G401 (cell line): ENCODE measurements around the gene KIAA0586. TPM values are rescaled to one million over a fixed set of nuclear protein-coding genes. Genes with fewer than 3 reads are reported as not detected.

Source experiments
- DNase-seq: peaks from one replicate; pipeline ENCODE4 v3.0.0-alpha.2; 2015; ENCODE audit warnings: low spot score
- in situ Hi-C: cut with HindIII; loops from 2 replicates; pipeline ENCODE4 v1.10.0; 2016; ENCODE audit warnings: low sequenced_read_pairs, mixed read lengths
- total RNA-seq: library from RNA; depleted of rRNA; stranded (reverse); fragments of >200 nt; shearing (Covaris generic); gene quantifications from 2 replicates; pipeline ENCODE4 v1.2.3, GENCODE V29; 2014

Gene KIAA0586
- total RNA-seq, 1 experiment from 2014 or later, result 16.6 TPM

DNA sequence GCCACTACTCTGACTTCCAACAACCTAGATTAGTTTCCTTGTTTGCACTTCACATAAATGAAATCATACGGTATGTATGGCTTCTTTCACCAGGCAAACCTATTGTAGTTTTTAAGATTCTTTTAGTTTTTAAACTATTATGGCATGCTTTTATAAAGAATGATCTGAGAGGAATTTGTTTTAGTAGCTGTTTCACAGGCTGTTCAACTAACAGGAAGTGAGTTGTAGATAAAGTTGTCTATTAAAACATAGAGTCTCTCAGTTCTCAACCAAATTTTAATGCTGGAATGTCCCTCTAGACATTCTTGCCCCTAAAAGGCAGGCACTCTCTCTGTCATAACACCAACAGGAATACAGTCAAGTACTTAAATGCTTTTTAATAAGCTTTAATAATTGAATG is 107.5 kb downstream of the KIAA0586 start:
- in situ Hi-C loops, result no loop called here
- DNase-seq, result no peak

DNA sequence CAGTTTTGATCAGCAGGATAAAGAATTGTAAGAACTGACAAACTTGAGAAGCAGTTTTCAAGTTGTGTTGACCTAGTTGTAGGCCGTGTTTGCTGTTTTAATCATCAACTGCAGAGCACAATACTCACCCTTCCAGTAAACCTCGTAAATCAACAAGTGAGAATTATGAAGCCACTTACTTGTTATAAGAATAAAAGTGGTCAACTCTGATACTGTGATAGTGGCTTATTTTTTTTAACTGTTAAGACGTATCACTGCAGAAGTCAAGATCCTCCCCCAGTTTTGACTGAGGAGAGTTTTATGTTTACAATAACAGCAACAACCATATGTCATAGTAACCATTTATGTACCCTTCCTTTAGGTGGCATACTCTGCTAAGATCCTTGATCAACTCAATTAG is 109.5 kb downstream of the KIAA0586 start:
- in situ Hi-C loops, result no loop called here
- DNase-seq, result no peak

DNA sequence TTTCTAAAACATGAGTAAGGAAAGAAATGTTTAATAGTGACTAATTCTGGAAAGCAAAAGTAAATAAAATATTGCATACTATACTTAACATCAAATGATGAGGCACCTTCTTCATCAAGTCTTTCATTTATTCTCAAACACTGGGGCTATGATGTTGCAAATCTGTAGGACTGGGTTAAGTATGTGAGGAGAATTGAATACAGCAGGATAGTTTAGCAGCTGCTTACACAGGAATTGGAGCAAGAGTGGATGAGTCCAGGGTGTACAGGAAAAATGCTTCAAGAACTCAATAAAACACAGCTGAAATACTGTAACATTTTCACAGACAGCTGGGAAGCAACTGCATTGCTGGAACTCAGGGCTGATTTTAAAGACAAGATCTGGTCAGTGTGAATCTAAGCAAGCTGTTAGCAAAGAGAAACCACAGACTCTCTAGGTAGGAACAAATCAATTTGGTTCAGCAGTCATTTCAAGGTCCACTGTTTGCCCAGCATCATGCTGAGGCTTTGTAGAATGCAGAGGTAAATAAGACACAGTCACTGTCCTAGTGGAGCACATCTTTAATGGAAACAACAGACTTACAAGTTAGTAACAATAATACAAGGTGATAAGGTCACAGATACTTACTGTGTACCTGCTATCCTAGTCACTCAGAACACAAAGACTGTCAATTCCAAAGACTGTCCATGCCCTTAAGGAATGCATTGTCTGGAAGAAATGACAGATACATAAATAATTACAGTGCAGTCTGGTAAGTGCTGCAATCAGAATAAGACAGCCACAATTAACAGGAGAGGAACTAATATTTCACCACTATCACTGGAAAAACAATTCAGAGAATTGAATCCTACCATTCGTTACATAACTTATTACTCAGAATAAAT is 113.5 kb downstream of the KIAA0586 start:
- in situ Hi-C loops, result no loop called here
- DNase-seq, result no peak

DNA sequence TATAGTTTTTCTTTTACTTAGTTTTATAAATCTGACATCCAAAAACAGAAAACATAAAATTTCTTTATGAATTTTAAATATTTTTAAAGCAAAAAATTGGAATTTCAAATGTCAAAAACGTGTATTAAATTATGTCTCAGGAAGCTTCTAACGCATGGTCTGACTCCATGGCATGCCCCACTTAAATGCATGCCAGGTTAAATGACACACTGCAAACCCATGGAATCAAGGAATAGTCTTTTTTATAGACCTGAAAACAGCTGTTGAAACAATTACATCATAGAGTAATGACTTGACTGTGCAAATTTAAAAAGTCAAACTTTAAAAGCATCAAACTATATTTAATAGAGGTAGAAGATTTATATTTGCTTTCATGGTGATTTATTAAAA is 114.1 kb downstream of the KIAA0586 start:
- DNase-seq, result no peak
- in situ Hi-C loops, result no loop called here

DNA sequence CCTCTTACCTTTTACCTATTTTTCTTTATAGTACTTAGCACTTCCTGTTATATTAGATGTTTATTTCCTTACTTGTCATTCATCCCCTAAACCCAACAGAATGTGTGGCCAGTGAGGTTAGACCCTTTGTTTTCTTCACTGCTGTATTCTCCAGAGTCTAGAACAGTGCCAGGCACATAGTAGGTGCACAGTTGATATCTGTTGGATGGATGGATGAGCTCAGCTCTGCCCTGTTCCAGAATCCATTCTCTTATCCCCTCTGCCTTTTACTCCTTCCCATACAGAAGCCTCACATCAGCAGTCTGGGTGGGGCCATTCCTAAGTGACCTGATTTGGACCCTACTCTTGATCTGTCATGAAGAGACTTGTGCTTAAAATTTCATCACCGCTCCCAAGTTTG is 115.7 kb downstream of the KIAA0586 start:
- in situ Hi-C loops, result no loop called here
- no peak for DNase-seq

DNA sequence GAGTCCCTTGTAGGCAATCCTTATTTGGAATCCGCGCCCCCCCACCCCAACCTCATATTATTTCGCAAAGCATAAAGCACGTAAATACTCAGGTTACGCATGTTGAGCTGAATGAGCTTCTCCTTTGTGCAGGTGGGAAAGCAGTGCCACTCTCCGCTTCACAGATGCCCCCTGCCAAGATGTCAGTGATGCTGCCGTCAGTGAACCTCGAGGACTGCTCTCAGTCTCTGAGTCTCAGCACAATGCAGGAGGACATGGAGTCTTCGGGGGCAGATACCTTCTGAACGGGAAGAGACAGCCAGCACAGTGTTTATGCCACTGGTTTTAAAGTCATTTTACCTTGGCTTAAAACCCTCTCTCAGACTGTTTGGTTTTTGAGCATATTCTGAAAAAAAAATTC is 120.1 kb downstream of the KIAA0586 start:
- no peak for DNase-seq
- in situ Hi-C loops, result no loop called here

DNA sequence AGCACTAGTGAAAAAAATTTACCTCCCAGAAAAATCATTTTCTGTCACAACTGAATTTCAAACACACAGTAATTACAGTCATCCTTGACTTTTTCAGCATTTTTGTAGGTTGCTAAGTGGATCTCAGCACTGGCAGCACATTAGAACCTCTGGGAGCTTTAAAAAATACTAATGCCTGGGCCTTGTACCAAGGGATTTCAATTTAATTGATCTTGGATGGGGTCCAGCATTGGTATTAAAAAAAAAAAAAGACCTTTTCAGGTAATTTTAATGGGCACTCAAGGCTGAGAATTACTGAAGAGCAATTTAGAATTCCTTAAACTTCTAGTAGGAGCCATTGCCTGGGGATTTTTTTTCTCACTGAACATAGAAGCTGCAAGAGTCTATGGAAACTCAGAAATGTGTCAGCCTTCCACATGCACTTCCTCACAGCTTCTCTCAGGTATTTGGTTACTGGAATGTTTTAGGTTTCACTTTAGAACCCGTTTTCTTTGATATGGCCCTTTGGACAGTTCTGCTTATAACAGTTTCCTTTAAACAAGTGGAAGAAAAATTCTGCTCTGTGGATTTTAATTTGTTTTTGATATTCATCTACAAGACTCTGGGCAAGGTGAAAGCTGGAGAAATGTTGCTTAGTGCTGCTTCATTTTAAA is 121.7 kb downstream of the KIAA0586 start:
- in situ Hi-C loops, result no loop called here
- no peak for DNase-seq

DNA sequence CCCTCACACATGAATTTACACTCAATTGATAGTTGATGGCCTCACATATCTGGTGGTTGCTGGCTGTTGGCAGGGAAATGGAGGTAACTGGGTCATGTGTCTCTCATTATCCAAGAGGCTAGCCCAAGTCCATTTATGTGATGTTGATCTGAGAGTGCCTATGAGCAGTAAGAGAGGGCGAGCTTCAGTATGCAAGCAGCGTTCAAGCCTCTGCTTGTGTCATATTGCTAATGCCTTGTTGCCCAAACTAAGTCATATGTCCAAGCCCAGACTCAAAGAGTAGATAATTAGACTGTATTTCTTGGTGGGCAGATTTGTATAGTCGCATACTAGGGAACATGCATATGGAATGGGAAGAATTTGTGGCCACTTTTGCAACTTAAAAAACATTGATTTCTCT is 126.4 kb downstream of the KIAA0586 start:
- no peak for DNase-seq
- in situ Hi-C loops, result no loop called here

DNA sequence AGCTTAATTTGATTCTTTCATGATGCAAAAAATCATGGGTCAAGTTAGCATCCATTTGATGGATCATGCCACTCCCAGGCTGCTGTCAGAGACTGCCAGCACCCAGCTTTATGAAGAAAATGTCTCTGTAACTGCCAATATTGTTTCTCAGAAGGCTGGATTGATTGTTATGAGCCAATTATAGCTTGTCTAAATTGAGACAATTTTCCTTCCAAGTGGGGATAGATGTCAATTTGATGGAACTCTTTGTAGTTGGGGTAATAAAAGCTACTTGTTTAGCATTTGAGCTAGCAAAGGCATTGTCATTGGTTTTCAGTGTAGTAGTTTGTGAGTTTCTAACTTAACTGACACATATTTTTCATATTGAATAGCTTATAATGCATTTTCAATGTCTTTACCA is 128.1 kb downstream of the KIAA0586 start:
- in situ Hi-C loops, result no loop called here
- DNase-seq, result no peak

DNA sequence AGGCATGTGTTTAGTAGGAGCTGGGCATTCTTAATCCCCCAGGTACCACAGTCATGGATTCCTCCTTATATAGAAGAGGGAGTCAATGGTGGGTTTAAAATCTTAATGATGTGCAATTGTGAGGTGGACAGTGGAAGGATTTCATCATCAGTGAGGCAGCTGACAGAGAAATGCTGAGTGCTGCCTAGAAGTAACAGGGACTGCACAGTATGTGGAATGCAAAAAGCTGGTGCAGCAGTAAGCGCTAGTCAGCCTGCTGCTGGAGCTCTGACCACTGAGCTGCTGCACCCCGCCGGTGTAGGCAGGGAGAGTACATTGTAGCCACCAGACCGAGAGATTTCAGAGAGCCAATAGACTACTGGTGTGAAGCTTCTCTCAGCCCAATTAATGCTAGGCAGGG is 129.7 kb downstream of the KIAA0586 start:
- in situ Hi-C loops, result no loop called here
- DNase-seq, result no peak

DNA sequence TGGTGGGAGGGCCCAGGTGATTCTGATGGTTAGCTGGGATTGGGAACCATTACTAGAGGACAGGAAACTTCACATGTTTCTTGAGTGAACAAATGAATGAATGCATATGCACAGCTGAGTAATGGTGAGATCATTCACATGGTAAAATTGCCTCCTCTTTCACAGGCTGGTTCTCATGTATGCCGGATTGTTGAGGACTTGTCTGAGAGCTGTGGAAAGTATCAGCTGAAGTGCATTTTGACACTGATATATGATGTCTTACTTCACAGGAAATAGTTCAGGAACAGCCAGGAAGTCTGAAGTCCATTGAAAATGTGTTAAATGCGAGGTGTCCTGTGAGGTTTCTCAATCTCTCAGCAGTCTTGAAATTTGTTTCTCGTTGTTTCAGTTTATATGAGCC is 132.7 kb downstream of the KIAA0586 start:
- in situ Hi-C loops, result no loop called here
- no peak for DNase-seq

DNA sequence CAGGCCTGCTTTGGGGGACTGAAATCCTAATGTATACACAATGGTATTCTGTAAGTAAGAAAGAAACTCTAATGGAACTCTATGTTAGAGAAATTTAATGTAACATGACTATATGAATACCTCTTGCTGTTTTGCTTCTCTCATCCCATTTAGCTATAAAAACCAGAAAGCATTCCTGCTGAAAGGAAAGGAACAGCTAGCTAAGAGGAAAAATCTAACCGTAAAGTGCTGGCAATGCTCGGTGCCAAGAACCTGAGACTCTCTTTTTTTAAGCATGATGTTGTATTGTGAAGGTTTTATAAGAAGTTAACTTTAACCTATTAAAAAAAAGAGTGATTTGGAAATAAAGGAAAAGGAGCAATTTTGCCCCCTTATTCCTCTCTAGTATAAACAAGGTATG is 134.6 kb downstream of the KIAA0586 start:
- in situ Hi-C loops, result no loop called here
- no peak for DNase-seq

DNA sequence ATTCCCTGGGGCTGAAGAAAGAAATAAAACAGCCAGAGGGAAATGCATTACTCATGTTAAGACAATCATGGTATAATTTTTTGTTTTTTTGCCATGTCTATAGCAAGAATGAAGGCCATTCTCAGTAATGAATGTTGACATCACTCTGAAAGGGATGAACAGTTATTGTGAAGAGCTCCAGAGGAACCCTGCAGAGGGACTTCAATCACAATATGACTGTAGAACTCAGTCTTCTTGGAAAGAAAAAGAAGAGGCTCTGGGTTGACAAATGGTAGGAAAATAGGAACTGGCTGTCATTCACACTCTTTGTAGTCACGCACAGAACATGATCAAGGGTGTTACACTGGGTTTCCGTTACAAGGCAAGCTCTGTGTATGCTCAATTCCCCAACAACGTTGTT is 136.5 kb downstream of the KIAA0586 start:
- in situ Hi-C loops, result no loop called here

DNA sequence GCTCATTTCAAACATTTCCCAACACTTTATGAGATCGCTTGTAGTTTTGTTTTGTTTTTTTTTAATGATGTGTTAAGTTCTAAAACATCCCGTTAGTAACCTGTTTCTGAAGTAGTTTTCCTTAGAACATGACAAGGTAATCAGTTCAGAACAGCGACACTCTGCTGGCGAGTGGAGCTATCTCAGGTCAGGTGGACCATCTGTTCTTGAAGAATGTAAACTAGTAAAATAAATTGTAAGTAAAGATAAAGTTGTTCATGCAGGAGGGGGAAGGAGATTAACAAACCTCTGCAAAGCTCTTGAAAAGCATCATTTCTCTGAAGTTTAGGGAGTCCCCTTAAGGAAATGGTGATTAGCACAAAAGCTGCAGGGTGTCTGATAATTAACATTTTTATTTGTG is 138.3 kb downstream of the KIAA0586 start:
- no peak for DNase-seq
- in situ Hi-C loops, result no loop called here

More for the DNA sequence above, 136.5 kb downstream of the KIAA0586 start:
- DNase-seq, result no peak

DNA sequence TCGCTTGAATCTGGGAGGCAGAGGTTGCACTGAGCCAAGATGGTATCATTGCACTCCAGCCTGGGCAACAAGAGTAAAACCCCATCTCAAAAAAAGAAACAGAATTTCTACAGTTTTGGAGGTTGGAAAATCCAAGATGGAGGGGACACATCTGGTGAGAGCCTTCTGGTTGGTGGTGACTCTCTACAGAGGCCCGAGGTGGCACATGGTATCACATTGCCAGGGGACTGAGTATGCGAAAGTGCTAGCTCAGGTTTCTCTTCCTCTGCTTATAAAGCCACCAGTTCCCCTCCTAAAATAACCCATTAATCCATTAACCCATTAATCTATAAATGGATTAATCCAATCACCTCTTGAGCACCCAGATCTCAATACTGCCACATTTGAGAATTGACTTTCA is 139.5 kb downstream of the KIAA0586 start:
- DNase-seq, result no peak
- in situ Hi-C loops, result no loop called here

DNA sequence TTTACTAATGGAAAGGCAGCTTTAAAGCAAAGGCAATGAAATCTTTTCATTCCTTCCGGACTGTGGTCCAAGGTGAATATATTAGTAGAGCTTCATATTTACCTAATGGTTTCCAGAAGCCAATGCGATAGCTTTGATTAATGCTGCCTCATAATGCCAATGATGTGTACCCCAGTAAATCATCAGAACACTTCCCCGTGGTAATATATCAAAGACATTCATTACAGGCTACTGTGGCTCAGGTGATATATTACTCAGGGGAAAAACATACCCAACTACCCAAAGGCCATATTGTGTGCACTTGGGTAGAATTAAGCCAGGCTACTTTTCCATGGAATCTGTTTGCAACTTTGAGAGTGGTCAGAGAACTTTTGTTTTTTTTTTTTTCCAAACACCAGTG is 140.8 kb downstream of the KIAA0586 start:
- in situ Hi-C loops, result no loop called here
- DNase-seq, result no peak

DNA sequence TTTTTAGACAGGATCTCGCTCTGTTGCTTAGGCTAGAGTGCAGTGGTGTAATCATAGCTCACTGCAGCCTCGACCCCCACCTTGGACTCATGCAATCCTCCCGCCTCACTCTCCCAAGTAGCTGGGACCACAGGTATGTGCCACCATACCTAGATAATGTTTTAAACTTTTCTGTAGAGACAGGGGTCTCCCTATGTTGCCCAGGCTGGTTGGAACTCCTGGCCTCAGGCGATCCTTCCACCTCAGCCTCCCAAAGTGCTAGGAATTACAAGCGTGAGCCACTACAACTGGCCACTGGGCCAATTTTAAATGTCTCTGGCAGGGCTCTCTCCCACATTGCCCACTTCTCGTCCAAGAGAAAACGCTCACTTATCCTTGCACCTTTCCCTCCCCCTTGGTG is 143.7 kb downstream of the KIAA0586 start:
- no peak for DNase-seq

DNA sequence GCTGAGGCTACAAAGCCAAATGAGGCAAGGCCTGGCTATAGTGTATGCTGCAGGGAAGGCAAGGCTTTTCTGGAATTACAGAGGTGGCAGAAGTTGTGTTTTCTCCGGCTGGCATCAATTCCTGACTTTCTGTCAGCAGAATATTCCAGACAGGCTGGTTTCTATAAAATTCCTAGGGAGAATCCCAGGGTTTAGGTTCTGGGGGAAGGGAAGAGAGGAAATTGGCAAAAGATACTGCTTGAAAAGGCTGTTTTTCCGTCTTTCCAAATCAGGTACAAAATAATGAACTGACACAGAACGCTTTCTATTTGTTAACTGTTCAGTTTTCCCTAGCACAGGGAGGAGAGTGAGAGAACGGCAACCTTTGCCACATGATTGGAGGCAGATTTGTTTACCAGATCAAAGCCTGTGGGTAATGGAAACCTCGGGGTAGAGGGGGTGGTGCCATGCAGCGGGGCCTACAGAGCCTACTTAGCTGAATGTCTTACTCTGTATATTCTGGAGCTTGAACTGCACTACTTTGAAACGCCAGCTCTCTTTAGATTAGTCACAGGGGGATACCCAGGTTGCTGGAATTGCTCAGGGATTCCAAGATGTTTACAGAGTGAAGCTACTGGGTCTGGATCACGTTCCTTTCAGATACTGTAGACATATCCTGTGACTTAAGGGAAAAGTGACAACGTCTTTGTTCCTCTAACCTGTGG is 144.4 kb downstream of the KIAA0586 start:
- no peak for DNase-seq
- in situ Hi-C loops, result no loop called here

More for the DNA sequence above, 143.7 kb downstream of the KIAA0586 start:
- in situ Hi-C loops, result no loop called here

DNA sequence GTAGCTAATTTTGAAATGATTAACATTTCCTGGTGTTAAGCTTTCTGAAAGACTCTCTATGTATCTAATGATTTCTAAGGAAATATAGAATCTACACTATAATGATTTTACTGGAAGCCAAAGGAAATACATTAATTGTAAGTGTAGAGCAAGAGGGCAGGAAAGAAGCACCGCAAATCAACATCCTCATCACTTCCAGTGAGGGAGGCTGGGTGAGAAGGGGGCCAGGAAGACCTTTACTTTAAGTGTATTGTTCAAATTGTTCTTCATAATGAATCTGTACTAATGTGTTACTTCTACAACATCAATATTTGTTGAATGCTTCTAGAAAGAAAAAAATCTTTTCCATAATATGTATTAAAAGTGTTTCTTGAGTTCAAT is 144.9 kb downstream of the KIAA0586 start:
- no peak for DNase-seq
- in situ Hi-C loops, result no loop called here

DNA sequence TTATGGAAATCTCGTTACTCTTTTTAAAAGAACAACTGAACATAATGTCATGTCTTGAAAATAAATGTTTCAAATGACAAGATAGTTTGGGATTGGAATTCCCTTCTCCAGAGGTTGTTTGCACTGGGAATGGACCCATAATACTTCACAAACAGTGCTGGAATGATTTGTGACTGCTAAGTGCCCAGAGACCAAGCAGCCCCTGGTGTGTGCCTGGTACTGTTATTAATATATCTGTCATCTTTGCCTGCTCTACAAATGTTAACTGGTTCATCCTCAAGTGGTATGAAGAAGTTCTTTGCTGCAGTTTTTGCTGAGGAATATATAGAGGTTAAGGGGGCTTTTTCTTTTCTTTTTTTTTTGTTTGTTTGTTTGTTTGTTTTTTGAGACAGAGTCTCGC is 145.3 kb downstream of the KIAA0586 start:
- in situ Hi-C loops, result no loop called here
- DNase-seq, result no peak
